Measurements from ENCODE around the gene C6orf15. TPM values are rescaled to one million over a fixed set of nuclear protein-coding genes. Genes with fewer than 3 reads are reported as not detected.

C6orf15 gene
- total and polyA plus RNA-seq, 2 of the 8 experiments (the other 6 are each of a cell fraction or from before 2014, with no cell fraction given) = not detected

GRCh38 chr6:31156641-31157040, 44.3 kb upstream of the C6orf15 start (continued):
- TF ChIP-seq TAF1 (IDR thresholded peaks at IDR 0.05; ENCODE audit: low read depth, low read length) (no peak), RAD21 (IDR thresholded peaks at IDR 0.05 in 1 of 2, conservative IDR thresholded peaks at IDR 0.05 in 1 of 2; ENCODE audit: low read depth in 2 of 2, low read length in 2 of 2) (no peak), HDAC2 (IDR thresholded peaks at IDR 0.05; ENCODE audit: borderline replicate concordance in 1 of 2, low read depth in 2 of 2, low read length in 2 of 2) (no peak), CHD7 (IDR thresholded peaks at IDR 0.05; ENCODE audit: insufficient replicate concordance, low read length) (no peak), CEBPB (IDR thresholded peaks at IDR 0.05; ENCODE audit: low read depth, low read length) (no peak)

Measured in H1 (cell line).